Uterus (tissue), 2 donors: ENCODE data around the gene APOL5.

ENCODE experiments used
- CTCF ChIP-seq, 4 experiments: fragments of 200-600 bp in 2 of 4; fragments of 450-650 bp in 2 of 4; sonication (generic) in 2 of 4; IDR thresholded peaks; one replicate each; pipeline ENCODE4 v1.5.1; 2016 to 2019; ENCODE audit warnings: antibody characterized with exemption in 4 of 4, mild to moderate bottlenecking in 2 of 4, moderate library complexity in 1 of 4
- POLR2A ChIP-seq, 2 donors: fragments of 450-650 bp; IDR thresholded peaks; one replicate each; pipeline ENCODE4 v1.6.1; 2016; ENCODE audit warnings: antibody characterized with exemption in 2 of 2, mild to moderate bottlenecking in 1 of 2, moderate library complexity in 1 of 2

DNA sequence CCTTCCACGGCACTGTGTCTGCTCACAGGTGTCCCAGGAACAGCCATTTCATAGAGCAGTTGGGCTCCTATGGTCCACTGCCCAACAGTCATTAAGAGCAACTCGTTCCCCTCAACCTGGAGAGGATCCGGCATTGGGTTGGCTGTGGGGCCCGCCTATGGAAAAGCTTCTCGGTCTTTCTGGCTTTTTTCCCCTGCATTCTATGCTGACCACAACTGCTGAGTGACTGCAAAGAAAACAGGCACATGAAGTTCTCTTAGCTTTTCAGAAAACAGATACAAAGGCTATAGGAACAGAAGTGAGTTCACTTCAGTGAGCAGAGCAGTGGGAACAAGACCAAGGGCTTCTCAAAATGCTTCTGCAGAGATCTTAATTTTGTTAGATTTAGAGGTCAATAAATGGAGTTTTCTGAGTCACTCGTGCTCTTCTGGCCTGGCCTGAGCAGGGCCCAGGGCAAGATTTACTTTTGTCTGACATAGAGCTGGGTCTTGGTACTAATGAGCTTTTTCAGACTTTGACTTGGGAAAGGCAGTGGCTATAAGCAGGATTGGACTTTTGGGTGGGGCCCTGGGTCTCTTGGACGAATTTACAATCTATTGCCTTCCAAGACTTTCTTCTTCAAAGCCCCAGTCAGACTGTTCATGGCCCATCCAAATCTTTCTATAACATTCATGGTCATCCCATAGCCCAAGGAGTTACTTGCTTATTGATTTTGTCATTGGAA, 13.6 kb upstream of the APOL5 start:
- TF ChIP-seq POLR2A (IDR thresholded peaks at IDR 0.05) (no peak), CTCF (IDR thresholded peaks at IDR 0.05) (no peak)
